Epithelial cell of esophagus (primary cell): ENCODE results near the gene HES1.

Experiments
- DNase-seq: peaks from one replicate; pipeline ENCODE4 v3.0.0; 2010; ENCODE audit warnings: low read depth
- H3K4me3 ChIP-seq: 2 replicates; pipeline ENCODE4 v1.5.1; 2011; ENCODE audit warnings: mild to moderate bottlenecking, low read length, control low read depth
- TF ChIP-seq, protein P1 (sequence below): IDR thresholded peaks from 2 replicates; pipeline ENCODE4 v1.5.1; 2011; ENCODE audit warnings: low read depth, mild to moderate bottlenecking, low read length, control low read depth, inconsistent platforms; ENCODE audit not compliant: insufficient read depth; ENCODE audit errors: missing control alignments

The HES1 gene

DNA sequence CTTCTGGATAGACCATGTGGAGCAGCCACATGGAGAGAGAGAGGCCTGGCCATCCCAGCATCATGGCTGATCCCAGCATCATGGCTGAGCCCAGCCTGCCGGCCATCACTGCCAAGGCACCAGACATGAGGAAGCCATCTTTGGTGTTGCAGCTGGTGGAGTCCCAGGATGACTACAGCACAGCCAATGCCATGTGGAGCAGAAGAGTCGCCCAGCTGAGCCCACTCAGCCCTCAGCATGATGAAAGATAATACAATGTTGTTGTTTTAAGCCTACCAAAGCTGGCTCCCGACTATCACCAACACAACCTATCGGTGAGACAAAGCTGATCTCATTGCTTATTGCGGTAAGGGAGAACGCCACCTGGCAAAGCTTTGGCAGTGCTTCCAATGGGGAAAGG is 18.4 kb downstream of the HES1 start:
- DNase-seq: no peak
- TF ChIP-seq, protein P1, sequence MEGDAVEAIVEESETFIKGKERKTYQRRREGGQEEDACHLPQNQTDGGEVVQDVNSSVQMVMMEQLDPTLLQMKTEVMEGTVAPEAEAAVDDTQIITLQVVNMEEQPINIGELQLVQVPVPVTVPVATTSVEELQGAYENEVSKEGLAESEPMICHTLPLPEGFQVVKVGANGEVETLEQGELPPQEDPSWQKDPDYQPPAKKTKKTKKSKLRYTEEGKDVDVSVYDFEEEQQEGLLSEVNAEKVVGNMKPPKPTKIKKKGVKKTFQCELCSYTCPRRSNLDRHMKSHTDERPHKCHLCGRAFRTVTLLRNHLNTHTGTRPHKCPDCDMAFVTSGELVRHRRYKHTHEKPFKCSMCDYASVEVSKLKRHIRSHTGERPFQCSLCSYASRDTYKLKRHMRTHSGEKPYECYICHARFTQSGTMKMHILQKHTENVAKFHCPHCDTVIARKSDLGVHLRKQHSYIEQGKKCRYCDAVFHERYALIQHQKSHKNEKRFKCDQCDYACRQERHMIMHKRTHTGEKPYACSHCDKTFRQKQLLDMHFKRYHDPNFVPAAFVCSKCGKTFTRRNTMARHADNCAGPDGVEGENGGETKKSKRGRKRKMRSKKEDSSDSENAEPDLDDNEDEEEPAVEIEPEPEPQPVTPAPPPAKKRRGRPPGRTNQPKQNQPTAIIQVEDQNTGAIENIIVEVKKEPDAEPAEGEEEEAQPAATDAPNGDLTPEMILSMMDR: no peak

DNA sequence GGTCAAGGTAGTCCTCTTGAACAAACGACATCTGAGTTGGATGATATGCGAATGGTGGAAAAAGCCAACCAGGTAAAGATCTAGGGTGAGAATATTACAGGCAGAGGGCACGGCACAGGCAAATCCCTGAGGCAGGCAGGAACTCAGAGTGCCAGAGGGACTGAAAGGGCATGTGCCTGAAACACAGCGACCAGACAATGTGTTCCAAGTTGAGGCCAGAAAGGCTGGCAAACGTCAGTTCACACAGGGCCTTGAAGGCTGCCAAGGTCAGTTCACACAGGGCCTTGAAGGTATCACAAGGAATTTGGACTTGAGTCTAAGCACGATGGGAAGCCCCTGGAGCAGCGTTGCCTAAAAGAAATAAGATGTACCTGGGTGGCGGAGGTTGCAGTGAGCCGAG is 20.1 kb downstream of the HES1 start:
- TF ChIP-seq, protein P1: no peak
- DNase-seq: no peak
- no peak overlapping the region for H3K4me3 ChIP-seq

More for the DNA sequence above, 18.4 kb downstream of the HES1 start:
- no peak overlapping the region for H3K4me3 ChIP-seq

DNA sequence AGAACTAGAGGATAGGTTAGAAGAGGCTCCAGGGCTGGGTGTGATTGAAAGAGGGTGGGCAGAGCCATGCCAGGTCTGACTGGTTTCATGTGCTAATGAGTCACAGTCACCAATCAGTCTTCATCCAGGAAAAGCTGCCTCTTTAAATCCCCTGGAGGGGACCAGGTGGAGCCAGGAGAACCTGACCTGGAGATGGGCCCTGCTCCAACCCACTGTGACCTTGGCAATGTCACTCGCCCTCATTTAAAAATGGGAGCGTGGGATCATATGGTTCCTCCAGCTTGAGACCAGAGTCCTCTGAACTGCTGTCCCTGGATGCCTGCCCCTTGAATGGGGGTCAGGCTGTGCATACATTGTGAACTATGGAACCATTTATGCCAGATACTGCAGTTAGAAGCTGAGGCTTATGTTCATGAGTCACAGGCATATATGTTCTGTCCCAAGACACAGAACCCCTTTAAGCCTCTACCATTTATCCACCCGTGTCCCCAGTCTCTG is 23.0 kb downstream of the HES1 start:
- H3K4me3 ChIP-seq: no peak overlapping the region
- TF ChIP-seq, protein P1: no peak
- DNase-seq: peak; percentile 93

DNA sequence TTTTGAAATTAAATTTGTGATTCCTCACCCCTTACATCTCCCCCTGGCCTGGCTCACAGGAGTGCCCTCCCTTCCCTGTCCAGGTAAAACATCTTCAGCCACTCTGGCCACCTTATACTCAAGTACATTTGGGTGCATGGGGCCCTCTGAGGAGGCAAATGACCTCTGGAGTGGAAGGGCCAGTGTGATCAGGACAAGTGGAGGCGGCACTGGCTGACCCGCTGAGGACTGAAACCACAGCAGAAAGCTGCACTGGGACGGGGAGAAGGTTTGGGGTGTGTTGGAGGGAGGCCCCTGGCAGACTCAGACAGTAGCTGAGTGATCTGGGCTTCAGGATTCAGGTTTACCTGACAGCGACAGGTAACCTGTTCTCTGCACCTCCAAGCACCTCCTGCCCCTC is 24.2 kb downstream of the HES1 start:
- DNase-seq: no peak
- TF ChIP-seq, protein P1: no peak

DNA sequence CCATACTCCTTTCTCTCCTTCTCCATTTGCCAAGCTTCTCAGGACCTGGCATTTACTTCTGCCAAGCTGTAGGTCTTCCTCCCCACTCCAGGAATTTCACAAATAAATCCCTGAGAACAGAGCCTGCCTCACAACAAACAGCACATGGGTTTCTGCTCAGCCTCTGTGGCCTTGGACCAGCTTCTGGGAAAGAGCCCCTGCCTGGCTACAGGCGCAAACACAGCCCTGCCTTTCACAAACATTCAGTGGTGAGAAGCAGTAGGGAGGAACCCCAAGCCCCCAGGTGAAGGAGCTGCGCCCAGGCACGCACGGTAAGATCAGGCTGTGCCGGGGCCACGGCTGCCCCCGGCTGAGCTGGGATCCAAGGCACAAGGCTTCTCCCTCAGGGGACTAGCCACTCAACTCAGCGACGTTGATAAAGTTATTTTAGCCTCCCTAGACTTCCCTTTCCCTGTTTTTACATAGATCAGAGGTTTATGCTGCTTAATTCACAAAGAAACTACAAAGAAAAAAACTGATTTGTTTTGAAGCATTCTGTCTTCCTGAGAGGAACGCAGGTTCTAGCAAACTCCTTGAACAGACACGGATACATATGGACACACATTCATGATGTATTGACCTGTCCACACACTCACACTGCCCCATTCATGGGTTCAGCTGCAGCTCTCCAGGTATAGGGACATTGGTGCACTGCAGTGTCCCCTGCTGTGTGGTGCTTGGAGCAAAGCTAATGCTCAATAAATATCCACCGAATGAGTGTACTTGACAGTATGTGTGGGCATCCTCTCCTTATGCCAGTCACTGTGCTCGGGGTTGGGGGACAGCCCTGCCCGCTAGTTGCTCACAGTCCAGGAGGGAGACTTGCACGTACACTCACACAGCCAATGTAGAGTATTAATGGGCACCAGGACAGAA is 25.4 kb downstream of the HES1 start:
- no peak overlapping the region for H3K4me3 ChIP-seq
- TF ChIP-seq, protein P1: no peak
- peak; percentile 60 for DNase-seq

More for the DNA sequence above, 24.2 kb downstream of the HES1 start:
- no peak overlapping the region for H3K4me3 ChIP-seq

DNA sequence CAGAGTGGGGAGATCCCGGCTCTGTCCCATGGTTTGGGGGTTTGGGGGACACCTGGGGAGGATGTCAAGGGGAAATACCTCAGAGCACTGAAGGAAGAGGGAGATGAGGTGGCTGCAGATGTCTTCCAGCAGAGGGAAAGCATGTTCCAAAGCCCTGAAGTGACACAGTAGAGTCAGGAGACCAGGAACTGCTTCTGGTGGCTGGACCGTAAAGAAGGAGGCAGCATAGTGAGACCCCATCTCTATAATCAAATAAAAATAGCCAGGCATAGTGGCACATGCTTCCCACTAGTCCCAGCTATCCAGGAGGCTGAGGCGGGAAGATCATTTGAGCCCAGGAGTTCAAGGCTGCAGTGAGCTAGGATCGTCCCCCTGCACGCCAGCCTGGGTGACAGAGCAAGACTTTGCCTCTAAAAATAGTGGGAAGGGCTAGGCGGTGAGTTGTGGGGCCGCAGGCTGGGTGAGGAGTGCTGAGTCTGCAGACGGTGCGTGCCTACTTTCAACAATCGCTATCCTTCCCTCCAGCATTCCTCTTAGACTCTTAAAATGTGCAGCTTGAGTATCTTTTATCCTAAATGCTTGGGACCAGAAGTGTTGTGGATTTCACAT is 26.2 kb downstream of the HES1 start:
- no peak overlapping the region for H3K4me3 ChIP-seq
- DNase-seq: no peak
- TF ChIP-seq, protein P1: no peak
